Measurements from ENCODE around the gene PSMD5.
A peak's percentile ranks its signal among the peaks of the same experiment; 100 is the strongest.

Gene PSMD5

DNA sequence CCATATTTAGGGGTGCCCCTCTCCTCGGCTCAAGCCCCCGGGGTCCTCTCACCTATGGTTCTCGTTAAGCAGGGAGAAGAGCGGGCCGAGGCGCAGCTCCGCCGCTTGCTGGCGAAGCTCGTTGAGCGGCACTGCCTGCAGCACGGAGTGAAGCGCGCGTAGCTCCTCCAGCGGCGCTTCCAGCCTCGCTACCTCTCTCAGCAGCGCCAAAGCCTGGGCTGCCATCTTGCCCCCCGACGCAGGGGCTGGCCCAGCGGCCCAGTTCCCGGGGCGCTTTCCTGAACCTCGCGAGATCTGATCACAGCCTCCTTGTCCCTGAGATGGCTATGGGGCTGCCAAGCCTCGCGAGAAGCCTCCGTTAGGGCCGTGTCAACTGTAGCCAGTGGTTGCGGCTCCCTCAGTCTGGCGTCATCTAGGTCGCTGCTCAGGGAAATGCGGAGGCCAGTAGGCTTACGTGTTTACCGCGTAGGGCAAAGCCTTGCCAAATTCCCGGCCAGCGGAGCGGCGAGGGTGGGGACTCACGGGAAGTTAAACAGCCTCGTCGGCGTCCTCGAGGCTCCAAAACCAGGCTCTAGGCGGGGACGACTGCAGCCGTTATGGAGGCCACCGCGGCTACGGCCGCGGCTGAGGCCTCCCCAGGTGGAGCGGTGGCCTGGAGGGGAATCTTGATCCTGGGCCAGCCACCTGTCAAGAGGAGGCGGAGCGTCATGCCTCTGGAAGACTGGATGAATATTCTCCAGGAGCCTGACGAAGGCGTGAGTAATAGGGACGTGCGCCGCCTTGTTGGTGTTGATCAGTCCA, at the start of gene PSMD5:
PSMD5 (minus strand) TSS at position 238 of the 801 bp plus-strand sequence; CDS start at position 225, 13 bp downstream.
- DNase-seq, result peak; percentile 97

DNA sequence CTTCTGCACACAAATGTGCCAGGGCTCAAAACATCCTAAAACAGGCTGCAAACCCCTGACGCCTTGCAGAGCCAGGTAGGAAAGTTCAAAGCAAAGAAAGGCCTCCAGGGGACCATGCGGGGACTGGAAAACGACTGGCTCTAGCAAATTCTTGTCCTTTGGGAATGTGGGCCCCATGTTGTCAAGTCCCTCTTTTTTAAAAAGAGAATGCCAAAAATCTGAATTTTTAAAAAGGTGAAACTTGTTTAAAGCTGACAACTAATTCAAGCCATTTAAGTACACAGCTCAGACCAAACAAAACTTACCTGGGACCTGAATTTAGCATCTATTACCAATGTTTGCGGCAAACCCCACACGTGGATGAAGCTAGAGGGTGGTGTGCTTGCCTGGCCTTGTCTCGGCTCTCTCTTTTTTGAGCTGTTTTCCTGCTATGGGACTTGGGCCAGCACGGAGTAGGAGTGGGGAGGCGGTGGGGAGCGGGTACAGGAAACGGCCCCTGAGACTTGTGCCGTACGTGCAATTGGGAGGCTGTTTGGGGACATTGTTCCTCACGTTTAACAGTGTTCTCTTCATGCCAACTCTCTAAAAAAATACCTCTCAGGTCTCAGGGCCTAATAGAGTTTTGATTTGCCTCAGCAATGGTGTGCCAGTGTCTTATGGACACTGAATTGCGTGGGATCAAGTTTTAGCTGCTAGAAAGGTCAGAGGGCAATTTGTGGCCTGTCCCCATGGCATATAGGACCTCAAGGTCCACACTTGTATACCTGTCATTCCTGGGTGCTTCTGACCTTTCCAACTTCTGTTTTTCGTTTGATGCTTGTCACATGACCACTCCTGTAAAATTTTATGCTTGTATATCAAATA, 49.4 kb upstream of the PSMD5 start:
- DNase-seq, result no peak

DNA sequence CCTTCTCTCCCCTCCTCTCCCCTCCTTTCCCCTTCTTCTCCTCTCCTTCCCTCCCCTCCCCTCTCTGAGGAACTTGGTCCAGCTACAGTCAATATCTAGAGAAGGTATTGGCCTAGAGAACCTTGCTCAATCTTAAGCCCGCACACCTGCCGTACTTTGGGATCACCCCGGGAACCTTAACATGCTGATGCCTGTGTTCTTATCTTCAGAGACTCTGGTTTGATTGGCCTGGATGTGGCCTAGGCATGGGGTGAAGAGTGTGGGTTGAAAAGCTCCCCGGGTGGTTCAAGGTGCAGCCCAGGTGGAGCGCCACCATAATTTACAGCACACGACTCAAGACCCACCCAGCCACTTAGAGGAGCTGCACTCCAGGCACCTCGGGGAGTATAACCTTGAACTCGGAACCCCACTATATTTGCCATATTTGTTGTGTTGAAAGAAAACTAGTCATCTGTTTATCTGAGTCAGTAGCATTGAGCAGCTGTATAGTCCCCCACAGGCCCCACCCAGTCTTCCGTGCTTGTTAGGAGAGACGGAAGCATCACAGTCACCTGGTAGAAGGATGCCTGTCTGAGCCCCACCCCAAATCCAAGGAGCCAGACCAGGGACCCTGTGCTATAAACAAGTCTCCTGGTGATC, 48.6 kb upstream of the PSMD5 start:
- DNase-seq, result no peak

DNA sequence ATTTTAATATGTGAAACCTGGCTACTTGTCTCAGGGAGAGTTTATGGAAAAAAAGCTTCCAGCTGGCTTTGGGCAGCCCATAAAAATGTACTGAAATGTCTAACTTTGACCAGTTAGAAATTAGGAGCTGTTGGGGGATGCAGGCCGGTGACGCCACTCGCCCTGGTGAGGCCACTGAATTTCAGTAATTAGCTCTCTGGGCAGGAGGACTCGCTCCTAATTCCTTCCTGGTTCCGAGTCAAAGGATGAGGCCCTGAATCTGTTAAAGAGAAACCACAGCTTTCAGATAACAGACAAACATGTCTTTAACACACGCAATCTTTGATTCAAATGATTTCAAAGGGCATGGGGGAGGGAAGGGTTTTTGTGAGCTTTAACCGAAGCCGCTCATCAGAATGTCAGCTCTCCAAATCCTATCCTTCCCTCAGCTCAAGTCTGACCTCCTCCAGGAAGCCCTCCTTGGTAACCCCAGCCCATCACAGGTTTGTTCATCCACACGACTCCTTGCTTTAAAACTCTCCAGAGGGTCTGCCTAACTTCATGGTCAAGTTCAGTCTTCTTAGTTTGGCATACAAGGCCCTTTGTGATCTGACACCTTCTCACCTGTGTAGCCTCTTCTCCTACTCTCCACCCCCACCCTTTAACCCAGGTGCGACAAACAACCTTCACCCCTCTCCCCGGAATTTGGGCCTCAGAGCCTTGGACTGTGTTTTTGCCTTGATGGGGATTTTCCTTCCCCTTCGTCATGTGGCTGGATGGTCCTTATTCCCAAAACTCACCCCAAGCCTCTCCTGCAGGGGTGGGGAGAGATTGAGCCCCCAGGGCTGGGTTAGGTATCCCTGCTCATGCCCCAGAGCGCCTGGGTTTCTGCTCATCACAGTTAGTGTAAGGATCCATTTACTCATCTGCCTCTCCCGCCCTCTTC, 47.9 kb upstream of the PSMD5 start:
- DNase-seq, result no peak

DNA sequence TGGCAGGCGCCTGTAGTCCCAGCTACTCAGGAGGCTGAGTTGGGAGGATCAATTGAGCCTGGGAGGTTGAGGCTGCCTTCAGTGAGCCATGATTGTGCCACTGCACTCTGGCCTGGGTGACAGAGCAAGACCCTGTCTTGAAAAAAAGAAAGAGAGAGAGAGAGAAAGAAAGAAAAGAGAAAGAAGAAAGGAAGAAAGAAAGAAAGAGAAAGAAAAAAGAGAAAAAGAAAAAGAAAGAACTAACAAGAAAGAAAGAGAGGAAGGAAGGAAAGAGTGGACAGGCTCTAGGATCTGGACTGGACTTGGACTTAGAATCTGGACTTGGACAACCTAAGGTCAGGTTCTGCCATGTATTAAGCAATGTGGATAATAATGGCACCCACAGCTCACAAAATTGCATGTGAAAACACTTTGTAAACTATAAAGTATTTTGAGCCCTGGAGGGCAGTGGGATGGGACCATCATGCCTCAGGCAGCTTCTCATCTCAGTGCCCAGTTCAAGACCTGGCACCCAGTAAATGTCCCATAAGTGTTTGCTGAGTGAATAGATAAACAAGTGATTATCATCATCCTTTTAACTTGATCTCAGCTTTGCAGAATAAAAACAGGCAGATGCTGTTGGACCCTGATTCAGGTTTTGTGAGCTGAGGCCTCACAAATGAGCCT, 47.0 kb upstream of the PSMD5 start:
- DNase-seq, result peak; percentile 41

DNA sequence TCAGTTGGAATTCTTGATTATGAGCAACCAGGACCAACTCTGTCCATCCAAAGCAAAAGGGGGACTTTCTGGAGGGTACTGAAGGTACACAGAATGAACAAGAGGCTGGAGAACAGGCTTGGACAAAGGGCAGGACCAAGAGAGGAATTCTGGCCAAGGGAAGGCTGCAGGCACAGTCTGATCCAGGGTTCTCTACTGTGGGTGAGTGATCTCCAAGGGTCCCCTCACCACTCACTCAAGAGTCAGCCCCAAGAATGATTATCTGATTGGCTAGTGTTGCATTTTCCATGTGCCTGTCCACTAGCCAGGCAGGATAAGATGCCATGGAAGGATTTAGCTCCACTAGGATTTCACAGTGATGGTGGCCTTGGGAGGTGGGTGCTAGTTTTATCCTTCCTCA, 45.9 kb upstream of the PSMD5 start:
- no peak for DNase-seq

DNA sequence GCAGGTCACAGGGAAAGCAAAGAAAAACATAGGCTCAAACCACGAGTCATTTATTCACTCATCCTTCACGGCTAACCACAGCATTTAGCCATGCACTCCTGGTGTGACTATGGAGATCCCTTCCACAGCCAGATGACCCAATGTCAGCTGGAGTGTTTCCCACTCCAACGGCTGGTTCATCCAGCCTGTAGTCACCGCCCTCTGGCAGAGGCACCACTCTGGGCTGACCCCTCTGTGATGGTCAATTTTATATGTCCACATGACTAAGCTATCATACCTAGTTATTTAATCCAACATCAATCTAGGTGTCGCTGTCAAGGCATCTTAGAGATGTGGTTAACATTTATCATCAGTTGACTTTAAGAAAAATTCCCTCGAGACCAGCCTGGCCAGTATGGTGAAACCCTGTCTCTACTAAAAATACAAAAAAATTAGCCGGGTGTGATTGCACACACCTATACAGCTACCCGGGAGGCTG, 43.8 kb upstream of the PSMD5 start:
- no peak for DNase-seq

DNA sequence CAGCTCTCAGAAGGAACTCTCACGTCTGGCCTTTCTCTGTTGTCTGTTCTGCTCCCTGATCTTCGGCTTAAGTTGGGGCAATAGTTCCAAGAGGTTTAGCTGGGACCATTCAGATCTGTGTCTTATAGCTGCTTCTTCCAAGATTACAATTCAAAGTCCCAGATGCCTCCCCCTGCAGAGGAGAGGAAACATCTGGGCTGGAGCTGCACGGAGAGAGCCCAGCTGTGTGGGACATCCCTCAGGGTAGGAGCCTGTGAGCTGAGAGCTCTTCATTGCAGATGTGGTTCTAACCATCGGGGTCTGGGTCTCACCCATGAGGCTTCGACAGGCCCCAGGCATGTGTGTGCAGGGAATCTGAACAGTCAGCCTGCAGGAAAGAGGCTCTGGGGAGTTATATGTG, 43.2 kb upstream of the PSMD5 start:
- DNase-seq, result no peak

DNA sequence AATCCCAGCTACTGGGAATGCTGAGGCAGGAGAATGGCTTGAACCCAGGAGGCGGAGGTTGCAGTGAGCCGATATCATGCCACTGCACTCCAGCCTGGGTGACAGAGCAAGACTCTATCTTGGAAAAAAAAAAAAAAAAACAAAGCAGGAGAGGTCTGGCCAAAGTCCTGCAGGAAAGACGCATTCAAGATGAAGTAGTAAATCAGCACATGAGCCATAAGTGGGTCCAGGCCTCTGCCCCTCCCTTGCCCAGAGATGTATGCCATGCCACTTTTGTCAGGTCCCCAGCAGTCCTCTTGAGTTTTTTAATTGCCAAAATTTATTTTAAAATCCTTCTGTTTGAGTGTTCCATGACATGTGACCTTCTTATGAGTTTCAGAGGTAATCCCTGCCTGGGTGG, 42.7 kb upstream of the PSMD5 start:
- no peak for DNase-seq

DNA sequence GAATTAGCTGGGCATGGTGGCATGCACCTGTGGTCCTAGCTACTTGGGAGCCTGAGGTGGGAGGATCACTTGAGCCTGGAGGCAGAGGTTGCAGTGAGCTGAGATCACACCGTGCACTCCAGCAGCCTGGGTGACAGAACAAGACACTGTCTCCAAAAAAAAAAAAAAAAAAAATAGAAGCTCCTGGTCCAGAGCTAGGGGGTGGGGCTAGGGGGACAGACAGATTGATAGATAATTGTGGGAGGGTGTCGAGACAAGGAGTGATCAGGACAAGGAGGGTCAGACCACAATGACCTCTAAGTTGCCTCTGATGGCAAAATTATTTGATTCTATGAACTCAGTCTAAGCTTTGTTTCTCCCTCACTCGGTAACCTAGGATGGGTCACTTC, 40.9 kb upstream of the PSMD5 start:
- DNase-seq, result no peak

DNA sequence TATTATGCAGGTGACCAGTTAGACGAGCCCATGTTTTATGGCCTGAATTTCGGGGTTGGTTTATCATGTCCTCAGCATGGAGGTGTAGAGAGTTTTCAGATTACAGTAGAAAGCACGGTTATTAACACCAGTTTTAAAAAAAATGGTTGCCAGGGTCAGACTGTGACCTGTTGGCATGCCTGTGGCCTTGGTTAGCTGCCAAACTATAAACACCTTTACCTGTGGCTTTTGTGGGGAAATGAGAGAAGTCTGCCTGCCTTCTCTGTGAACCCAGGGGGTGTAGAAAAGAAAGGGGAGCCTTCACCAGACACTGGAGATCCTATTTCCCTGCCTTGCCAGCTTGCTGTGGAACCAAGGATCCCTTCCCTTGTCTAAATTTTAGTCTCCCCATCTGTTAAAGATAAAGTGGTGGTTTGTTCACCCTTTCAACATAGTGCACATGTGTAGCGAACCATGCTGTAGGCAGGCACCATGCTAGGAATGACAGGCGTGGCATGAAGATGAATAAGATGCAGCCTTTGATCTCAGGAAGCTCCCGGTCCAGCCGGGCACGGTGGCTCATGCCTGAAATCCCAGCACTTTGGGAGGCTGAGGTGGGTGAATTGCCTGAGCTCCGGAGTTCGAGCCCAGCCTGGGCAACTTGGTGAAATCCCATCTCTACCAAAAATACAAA, 40.3 kb upstream of the PSMD5 start:
- DNase-seq, result no peak

DNA sequence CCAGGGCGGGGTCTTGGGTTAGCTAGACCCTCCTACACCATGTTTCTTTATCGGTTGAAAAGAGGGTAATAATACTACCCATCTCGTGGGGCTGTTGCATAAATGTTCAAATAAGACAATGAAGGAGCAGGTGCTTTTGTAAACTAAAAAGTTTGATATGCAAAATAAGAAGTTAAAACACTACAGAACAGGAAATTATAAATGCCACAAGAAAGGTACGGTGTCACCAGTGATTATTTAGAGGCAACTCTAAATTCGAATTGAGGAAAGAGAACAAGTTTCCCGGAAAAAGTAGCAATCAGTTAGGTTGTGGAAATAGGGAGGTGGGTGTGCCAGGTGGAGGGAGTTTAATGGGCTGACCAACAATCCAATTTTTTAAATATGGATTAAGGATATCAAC, 36.7 kb upstream of the PSMD5 start:
- DNase-seq, result no peak

DNA sequence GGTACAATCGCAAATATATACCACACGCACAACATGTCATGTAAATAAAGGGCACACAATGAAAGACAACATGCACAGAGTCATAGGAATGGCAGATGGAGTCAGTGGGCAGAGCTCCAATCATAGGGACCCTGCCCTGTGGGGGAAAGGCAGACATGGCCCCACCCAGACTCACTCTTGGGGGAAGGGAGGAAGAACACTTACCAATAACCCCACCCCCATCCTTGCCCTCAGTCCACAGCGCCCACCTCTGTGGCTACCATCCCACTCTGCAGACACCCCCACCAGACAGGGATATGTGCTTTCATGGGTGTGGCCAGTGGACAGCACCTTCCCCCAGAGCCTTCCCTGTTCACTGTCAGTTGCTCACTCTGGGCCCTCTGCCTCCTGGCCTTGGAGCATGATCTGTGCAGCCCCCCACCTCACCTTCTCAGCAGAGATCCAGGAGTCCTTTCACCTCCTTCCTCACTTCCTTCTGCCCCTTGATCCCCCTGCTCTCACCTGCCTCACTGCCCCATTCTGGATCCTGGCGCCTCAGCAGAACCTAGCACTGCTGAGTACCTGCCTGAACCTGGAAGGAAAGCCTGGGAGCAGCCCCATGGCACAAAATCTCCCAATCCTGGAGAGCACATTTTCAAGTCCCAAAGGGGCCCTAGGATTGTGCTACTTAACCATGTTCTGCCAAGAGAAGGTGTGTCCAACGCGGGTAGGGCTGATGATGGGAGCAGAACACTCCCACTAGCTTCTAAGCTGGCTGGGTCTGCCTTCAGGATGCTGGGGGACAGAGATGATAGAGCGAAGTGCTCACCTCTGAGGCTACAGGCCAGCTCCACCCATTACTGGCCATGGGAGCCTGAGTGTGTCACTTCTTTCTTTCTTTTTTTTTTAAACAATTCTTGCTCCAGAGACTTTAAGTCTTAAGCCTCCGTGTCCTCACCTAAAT, 35.7 kb upstream of the PSMD5 start:
- DNase-seq, result peak; percentile 86

DNA sequence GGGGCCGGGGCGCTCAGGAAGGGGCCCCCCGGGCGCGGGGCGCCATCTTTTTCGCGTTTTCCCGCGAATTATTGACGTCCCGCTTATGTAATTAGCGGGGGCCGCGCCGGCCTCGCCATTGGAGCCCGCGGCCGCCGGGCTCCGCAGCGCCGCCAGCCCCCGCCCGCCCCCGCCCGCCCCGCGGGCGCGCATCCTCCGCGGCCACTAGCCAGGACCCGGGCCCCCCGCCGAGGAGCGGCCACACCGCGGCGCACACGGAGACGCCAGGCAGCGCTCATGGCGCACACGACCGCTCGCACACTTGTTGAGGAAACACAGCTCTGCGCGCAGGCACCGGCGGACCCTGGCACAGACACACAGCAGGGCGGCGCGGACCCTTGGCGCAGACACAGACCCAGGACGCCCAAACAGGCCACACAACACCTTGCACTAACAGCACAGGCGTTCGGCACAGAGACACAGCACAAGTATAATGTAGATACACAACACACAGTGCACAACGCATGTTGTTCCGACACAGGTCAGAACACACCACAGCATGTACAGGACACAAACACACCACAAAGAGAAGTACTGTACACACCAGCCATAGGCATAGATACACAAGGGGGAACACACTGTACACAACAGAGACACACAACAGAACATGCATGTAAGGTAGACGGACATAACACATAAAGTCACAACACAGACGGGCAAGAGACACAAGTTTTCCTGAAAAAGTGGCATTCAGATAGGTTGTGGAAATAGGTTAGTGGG, 34.7 kb upstream of the PSMD5 start:
- DNase-seq, result peak; percentile 51

DNA sequence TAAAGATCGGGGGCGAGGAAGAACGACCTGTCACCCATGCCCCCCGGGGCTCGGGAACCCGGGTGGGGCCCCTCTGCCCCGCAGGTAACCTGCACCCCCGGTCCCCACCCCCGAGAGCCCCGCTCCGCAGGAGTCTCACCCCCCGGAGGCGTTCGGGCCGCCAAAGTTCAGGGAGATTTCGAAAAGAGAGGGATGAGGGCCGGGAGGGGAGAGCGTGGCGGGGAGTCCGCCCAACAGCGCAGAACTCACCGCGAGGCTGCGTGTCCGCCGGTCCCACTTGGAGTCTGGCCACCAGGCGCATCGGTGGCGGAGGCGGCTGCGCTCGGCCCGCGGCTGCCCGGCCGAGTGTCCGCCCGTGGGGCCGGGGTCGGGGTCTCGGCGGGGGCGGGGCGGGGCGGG, 34.1 kb upstream of the PSMD5 start, which contains the start of gene PHF19:
PHF19 (minus strand) TSS at position 347 of the 399 bp plus-strand sequence. CDS start 2,447 bp downstream, outside the sequence.
- DNase-seq, result peak; percentile 47

DNA sequence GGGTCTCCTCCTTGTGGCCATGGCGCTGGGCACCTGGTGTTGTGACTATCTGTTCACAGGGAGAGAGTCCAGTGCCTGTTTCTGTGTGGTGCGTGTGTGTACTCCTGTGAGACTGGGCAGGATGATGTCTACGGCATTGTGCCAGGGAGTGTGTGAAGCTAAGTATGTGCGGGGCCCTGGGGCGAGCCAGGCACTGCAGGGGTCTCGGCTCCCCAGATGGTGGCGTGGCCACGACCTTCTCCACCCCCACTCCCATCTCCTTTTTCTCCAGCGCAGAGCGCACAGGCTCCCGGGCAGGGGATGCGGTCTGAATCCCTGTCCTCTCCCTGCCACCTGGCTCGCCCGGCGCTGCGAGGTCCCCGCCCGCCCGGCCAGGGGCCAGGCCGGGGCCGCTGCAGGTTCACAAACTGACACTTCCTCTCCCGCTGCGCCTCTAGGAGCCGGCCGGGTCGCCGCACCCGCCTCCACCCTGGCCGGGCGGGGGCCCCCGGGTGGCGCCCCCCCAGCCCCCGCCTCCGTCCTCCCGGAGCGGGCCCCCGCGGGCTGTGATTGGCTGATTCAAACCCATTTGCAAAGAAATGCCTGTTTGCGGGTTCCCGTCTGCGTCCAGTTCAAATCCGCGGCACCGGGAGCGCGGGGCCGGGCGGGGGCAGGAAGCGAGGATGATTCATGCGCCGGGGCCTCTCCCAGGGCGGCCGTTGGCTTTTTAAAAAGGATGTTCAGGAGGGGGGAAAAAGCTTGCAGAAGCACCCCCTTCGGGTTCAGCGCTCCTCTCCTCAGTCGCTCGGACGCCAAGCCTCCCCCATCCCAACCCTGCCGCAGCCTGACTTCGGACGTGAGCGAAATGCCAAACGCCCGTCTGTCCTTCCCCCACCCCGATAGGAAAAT, 33.5 kb upstream of the PSMD5 start:
- DNase-seq, result peak; percentile 29

DNA sequence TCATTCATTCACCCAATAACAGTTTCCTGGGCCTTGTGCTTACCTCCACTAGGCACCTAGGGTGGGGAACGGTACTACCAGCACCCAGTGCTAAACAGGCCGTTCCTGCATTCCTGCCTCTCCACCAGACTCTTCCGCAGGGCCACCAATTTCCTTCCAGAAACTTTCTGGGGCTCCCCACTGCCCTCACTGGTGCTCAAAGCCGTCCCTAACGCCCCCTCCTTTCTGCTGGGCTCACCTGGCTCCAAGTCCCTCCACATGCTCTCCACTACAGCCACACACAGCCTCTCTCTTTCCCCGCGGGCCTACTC, 32.9 kb upstream of the PSMD5 start:
- DNase-seq, result no peak

DNA sequence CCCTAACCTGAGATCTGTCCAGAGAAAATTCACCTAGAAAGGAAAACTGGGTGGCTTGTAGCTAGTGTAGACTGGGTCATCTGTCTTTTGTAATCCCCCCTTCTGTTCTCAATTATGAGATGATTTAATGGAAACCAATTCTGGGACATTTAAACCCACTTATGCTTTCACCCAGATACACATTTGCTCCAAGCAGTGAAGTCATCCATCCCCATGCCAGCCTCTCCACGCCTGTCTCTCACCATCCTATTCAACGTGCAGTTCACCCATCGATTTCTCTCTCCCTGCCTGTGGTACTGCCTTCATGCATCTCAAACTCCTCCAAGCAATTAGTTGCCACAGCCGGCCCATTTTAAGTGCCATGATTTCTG, 32.5 kb upstream of the PSMD5 start:
- DNase-seq, result no peak

Data from NCI-H1694 treated with DMSO at 0.1 percent for 48 hours (cell line).